CD4-positive, alpha-beta T cell treated with Interleukin-17A for 1 hour (primary cell): ENCODE data around the gene CYSTM1.
"Not testable (repeated sequence)": the region's sequence is repeated elsewhere in the genome, so short reads cannot be mapped to it uniquely, and the experiment has no call there.

ENCODE experiments used
- DNase-seq: peaks from one replicate; pipeline ENCODE4 v3.0.0-alpha.2; 2020

Gene CYSTM1

DNA sequence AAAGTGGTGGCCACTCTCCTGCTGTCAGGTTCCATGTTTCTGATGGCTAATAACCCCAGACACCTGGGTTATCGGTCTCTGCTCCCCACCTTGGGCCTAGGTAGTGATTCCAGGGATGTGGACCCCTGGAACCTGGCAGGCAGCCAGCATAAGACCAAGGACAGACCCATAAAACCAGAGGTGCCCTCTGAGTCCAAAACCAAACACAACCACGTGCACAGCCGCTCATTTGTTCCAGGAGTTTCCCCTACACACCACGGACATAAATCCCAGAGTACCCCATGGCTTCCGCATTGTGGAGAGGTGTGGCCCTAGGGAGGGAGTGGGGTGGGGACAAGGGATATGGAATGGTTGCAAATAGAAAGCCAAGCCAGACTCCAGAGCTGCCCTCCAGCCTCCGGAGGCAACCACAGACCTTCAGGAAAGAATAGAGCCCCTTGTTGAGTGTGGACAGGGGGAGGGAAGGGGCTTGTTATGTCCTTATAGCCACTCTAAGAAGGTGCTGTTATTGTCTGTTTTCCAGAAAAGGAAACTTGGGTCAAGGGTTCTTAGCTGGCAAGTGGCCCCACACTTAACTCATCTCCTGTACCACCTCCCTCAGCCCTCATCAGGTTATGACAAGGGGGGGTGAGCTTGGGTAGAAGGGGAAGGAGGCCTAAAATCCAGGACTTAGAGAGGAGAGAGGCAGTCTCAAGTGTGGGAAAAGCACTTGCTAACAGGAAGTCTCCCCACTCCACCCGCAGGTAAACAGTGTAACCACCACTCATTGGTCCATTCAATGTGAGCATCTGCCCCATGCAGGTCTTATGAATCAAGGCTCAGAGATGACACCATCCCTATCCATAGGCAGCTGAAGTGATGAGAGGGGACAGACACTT is 23.6 kb upstream of the CYSTM1 start:
- no peak for DNase-seq

DNA sequence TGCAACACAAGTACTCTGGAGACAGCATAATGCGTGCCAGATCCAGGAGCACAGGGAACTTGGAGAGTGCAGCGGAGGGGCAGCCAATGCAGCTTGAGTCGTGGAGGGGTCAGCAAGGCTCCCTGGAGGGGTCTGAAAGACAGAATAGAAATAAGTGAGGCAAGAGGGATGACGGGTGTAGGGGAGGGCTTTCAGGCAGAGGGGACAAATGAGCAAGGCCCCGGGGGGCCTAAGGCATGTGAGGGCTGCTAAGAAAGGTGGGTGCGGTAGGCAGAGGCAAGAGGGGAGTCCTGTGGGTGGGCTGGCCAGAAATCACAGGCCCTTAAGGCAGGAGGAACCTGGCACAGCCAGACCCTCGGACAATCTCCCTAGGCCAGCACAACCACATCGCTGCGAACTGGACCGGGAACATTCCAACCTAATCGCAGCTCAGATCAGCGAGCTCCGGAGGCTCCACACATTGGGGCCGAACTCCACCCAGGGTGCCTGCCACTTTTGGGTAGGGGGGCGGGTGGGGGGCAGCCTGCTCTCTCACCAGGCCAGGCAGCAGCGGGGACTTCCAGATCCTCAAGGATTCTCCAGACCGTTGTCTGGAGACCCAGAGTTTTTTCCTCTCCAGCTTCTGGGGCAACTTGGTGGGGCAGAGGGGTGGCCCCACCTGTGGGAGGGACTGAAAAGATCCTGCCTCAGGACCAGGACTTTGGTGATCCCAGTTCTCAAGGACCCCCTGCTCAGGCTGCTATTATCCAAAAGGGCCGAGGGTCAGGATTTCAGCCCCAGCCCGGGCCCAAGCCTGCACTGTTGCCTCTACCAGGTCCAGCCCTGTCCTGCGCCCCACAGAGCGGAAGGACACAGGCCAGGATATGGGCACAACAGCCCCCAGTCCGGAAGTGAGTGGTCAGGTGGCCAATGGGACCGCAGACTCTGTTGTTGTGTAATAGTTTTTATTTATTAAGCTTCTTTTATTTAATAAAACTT is 22.7 kb upstream of the CYSTM1 start:
- no peak for DNase-seq

DNA sequence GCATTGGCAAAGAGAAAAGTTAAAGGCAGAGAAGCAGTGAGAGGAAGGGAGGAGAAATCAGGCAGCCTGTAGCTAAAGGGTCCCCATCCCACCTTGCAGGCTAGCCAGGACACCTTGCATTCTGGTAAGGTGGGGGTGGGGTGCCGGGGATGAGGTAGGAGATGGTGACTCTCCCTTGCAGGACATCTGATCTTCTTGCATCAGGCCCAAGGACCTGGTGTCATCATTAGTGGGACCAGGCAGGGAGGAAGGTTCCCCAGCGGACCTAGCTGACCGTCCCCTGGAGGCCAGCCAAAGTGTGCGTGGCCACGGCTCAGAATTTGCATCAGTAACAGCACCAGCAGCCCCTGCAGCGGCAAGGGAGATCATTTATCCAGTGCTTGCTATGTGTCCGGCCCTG is 21.7 kb upstream of the CYSTM1 start:
- no peak for DNase-seq

DNA sequence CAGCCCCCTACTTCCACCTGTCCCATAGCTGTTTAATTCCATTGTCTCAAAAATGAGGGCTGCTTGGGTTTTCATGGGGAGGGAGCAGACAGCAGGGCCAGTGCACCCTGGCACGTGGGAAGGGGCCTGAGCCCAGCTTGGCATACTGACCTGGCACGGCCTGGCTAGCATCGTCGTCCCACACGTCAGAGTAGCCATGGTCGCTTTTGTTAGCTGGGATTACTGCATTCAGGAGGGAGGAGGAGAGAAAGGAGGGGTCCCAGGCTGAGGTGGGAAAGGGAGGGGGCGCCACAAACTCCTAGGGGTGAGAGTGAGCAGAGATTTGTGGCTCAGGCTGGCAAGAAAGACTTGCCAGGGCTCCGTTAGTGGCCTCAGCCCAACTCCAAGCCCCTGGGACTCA is 21.1 kb upstream of the CYSTM1 start:
- no peak for DNase-seq

GRCh38 chr5:140154710-140155381 is 20.1 kb upstream of the CYSTM1 start:
- not testable (repeated sequence) for DNase-seq

- DNase-seq, result peak; percentile 89
Measured at GRCh38 chr5:140157032-140157781, 17.8 kb upstream of the CYSTM1 start.

DNA sequence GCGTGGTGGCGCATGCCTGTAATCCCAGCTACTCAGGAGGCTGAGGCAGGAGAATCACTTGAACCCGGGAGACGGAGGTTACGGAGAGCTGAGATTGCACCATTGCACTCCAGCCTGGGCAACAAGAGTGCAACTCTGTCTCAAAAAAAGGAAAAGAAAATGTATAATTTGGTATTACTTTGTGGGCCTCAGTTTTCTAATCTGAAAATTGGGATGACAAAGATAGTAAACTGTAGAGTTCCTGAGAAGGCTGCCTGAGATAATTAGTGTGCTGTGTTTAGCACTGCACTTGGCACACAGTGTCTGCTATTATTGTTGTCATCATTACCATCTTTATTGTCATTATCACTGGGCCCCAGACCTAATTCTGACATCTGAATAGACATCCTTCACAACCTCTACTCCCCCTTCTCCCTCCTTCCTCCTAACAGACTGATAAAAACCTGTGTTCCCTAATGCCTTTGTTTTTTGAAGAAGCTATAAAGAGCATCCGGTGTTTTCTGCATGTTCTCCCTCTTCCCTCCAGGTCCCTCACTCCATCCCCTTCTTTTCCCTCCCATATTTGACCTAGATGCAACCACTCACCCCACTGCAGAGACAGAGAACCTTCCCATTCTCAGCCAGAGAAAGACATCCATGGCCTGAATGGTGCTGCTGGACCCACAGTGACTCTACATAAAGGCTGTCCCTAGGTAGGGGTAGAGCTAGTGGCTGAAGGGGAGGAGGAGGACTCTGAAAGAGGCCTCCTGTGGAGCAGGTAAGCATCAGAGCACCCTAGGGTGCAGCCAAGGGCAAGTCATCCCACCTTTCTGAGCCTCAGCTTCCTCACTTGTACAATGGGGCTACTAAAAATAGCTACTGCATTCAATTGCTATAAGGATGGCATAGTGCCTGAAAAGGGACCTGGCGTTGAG is 15.7 kb upstream of the CYSTM1 start:
- DNase-seq, result no peak

DNA sequence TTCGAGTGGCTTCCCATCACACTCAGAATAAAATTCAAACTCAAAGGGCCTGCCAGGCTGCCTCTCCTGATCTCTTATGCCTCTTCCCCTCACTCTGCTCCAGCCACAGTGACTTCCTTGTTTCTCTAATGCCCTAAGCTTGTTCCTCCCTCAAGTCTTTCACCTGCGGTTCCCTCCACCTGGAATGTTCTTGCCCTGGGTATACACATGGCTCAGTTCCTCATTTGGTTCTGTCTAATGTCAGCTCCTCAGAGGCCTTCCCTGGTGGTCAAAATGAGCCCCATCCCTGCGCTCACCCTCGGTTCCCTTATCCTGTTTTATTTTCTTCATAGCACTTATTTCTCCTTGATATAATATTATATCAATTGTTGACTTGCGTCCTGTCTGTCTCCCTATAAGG is 12.7 kb upstream of the CYSTM1 start:
- no peak for DNase-seq

GRCh38 chr5:140162781-140163180 is 12.2 kb upstream of the CYSTM1 start:
- no peak for DNase-seq

- no peak for DNase-seq
Measured at GRCh38 chr5:140165101-140165922, 9.7 kb upstream of the CYSTM1 start.

DNA sequence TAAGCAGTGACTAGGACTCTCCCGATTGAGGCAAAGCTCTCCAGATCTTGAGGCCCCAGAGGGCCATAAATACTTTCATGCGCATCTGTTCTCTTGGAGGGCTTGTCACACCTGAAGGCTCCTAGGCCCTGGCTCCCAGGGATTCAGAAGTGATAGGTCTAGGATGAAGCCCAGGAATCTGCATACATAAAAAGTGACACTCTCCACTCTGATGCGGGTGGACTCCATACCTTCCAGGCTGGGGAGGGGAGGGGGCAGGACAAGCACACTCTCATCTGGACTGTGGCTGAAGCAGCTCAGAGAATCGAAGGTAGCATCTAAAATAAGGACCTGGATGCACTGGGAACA is 9.1 kb upstream of the CYSTM1 start:
- no peak for DNase-seq

GRCh38 chr5:140166911-140167310 is 8.1 kb upstream of the CYSTM1 start:
- no peak for DNase-seq

DNA sequence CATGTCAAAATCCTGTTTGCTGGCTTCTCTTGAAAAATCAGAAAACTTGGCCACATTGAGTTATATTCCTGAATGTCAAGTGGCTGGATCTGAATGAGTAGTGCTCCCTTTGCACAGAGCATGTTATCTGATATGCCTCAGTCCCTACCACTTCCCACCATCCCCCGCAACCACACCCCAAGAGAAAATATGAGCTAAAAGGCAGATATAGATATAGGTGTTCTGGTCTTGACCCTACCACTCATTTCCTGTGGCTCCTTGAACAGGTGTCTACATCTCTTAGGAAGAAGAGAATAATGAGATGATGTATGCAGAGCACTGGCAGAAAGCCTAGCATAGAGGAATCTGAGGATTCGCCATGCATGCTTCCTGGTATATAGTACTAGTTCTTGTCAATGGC is 6.6 kb upstream of the CYSTM1 start:
- DNase-seq, result no peak

DNA sequence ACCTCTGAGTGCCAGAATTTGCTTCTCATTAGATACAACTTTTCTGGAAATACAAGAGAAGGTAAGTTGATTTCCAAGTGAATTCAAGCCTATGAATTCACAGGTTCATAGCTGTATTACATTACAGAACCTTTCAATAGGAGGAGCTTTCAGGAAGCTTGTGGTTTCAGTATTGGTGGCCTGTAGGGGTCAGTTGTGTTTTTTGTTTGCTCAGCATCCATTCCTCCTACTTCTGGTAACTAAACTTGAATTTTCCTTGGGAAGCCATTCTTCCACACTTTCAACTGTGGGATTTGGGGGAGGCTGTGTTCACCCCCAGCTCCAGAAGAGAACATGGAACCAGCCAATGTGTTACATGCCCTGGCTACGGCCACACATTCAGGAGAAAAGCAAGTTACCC is 5.6 kb upstream of the CYSTM1 start:
- no peak for DNase-seq

DNA sequence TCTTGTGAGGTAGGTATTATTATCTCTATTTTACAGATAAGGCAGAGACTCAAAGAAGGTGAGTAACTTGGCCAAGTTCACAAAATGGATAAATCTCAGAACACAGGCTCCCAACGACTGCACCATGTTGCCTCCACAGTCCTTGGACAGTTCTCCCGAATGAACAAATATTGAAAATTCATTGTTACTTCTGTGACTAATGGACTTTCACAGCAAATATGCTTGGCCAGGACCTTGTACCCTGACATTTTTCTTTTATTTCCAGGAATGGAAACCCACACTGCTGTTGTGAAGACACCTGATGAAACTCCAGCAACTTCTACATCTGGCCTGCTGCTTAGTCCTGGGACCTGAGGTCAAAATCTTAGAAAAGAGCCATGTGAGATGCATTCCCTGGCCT is 2.5 kb upstream of the CYSTM1 start:
- no peak for DNase-seq

- DNase-seq, result no peak
Measured at GRCh38 chr5:140174014-140174413, 974 bp upstream of the CYSTM1 start.

DNA sequence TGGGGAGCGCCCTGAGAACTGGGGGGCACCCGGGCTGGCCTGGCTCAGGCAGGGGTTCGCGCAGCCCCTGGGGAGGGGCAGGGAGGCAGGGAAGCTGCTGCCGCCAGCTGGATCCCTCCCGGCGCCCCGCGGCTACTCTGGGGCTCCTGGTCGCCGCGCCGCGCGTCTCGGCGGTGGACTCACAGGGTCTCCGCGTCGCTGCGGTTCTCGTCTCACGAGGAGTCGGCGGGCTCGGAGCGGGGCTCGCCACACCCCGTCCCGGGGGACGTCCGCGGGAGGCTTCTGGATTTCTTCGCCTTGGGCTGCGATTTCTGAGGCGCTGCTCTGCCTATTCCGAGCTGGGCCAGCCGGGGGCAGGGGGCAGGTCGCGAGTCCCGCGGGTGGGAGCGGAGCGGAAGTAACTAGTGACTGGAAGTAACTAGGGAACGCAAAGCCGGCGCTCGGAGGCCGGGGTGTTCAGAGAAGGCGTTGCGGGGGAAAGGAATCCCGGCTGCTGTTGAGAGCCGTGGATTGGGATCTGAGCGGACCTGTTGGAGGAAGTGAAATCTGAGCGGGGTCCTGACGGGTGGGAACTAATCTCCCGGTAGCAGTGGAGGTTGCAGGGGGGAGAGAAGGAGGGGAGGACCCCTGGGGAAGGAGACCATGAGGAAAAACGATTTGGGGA is 511 bp downstream of the CYSTM1 start:
- DNase-seq, result peak; percentile 69

GRCh38 chr5:140176031-140176387 is 1.0 kb downstream of the CYSTM1 start:
- DNase-seq, result no peak

- DNase-seq, result no peak
Measured at GRCh38 chr5:140178086-140178410, 3.1 kb downstream of the CYSTM1 start.

GRCh38 chr5:140178482-140179116 is 3.6 kb downstream of the CYSTM1 start:
- no peak for DNase-seq
